ENCODE data around the gene FOXA2.

FOXA2 gene

GRCh38 chr20:22583773-22584521, 425 bp downstream of the FOXA2 start:
- no peak for DNase-seq

GRCh38 chr20:22582964-22583772, 1.2 kb downstream of the FOXA2 start:
- DNase-seq = no peak

DNA sequence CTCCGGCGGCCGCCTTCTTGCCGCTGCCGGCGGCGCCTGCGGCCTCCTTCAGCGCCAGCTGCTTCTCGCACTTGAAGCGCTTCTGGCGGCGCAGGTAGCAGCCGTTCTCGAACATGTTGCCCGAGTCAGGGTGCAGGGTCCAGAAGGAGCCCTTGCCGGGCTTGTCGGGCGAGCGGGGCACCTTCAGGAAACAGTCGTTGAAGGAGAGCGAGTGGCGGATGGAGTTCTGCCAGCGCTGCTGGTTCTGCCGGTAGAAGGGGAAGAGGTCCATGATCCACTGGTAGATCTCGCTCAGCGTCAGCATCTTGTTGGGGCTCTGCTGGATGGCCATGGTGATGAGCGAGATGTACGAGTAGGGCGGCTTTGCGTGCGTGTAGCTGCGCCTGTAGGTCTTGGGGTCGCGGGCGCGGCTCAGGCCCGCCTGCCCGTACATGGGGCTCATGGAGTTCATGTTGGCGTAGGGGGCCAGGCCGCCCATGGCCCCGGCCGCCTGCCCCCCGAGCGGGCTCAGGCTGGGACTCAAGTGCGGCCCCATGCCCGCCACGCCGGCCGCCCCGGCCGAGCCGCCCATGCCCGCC, 1.9 kb downstream of the FOXA2 start:
- no peak for DNase-seq

DNA sequence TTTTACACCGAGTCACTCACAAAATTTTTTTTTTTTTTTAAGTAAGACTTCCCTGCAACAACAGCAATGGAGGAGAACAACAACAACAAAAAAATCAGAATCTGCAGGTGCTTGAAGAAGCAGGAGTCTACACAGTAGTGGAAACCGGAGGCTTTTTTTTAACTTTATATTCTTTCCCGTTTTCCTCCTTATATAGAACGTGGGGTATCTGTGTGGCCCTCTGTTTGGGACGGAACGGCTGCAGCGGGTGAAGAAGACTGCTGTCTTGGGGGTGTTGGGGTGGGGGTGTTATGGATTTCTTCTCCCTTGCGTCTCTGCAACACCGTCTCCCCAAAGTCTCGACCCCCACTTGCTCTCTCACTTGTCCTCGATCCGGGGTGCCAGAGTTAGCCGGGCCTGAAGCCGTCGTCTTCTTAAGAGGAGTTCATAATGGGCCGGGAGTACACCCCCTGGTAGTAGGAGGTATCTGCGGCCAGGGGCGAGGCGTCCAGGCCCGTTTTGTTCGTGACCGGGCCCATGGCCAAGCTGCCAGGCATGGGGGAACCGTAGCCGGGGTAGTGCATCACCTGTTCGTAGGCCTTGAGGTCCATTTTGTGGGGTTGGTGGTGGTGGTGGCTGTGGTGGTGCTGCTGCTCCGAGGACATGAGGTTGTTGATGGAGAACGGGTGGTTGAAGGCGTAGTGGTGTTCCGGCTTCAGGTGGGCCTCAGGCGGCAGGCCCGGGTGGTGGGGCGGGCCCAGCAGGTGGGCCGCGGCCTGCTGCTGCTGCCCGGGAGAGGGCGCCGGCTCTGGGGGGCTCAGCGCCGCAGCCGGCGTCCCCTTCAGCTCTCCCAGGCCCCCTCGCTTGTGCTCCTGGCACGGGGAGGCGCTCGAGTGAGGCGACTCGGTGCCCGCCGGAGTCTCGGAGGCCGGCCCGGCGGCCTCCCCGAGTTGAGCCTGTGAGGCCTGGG, 2.7 kb downstream of the FOXA2 start:
- no peak for DNase-seq

DNA sequence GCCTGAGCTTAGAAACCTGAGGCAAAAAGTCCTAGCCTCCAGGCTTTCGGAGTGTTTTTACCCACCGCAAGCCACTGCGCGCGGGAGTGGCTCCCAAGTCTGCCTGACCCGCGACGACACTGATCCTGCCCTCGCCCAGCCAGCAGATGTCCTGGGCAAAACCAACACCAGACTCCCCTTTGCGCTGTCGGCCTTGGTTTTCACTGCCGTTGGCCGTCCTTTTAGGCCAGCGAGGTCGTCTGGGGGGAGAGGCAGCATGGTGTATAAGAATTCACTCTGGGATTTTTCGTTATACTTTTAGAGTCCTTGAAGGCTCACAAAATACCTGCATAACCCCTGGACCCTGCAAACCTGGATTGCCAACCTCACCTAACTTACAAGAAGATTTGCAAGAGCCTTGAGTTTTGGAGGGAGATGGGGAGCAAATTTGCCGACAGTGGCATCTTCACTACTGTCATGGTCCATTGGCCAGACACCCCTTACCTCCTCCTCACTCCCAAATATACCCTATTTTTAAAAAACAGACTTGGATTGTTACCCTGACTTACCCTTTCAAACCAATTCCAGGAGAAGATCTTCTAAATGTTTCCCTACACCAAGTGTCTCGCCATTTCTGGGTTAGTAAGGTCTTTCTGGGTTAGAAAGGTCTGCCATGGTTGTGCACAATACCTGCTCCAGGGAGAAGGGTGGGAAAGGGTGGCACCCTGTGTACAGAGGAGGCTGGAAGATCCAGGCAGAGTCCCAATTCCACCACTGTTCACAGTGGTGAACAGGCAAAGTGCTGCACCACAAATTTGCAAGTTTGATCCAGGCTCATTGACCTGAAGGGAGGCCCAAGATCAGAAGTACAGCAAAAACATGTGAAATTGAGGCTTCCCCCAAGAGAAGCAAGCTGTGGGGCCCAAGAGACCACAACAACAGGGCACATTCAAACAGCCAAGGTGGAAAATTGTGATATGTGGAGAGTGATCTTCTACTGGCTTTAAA, 4.4 kb downstream of the FOXA2 start:
- DNase-seq = no peak

DNA sequence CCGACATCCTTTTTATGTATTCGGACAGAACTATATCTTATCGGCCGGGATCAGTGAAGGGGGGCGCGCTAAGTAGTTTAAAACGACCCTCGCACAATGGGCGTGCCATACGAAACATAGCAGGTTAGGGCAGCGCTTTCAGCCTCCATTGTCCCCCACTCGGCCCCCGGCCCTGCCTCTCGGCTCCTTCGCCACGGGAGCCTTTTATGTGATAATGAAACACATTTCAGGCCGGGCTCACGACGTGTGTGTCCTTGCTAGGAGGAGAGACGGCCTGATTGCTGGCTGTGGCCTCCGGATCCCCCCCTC, 5.3 kb downstream of the FOXA2 start:
- no peak for DNase-seq

GRCh38 chr20:22578221-22579118, 5.9 kb downstream of the FOXA2 start:
- DNase-seq = no peak

DNA sequence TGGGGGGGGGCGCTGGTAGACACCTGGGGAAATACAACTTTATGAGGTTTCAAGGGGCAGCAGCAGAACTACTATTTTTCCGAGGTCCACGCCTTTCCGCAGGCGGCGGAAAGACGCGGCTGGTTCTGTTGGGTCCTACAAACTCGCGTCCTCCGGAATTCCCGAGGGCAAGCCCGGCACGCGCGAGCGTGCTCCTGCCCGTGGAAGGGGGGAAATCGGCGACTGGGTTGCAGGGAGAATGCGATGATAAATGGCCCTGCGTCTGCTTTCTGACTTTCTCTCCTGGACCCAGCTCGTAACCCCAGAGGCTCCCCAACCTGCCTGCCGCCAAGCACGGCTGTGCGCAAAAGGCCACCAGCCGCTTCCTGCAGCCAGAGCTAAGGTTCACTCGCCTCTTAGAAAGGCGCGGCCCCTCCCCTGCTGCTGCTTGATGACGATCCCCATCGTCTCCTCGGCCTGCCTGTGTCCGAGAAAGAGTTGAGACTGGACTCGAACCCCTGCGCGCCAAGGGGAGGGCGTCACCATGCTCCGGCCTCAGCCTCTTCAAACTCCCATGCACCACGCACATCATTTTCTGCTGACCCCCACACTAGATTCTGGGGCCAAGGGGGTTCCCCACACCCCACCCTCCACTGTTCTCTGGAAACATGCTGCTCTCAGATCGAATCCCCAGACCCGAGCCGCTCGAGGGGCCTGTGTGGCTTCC, 6.7 kb downstream of the FOXA2 start:
- DNase-seq = no peak

DNA sequence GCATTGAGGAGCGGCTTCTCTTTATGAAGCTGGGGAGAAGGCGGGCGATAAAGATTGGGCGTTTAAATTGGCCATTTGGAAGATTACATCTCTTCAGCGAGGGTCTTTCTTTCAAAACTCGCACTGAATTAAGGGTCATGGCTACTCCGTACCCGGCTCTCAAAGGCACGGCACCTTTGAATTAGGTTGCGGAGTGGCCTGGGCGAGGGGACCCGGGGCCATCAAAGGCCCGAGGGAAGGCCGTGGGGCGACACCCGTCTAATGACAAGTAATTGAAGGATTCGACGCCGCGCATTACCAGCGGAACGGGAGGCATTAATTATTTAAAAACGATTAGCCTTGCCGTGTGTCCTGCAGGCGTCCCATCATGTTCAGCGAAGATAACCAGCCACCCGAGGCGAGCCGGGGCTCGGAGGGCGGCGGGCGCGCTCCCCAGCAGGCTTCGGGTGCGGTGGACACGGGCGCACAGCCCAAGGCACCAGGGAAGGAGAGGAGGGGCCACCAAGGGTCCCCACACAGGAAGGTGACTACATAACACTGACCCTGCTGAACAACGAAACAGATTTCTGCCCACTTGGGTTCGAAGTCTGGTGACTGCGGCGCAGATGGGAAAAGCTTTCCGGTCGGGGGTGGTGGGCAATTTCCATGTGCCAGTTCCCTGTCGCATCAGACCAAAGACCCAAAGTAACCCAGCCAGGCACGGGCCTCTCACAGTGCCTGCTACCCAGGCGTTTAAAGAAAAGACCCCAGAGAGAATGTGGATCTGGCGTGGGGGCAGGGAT, 7.4 kb downstream of the FOXA2 start:
- no peak for DNase-seq

- no peak for DNase-seq
Observed at GRCh38 chr20:22576273-22576672, 8.1 kb downstream of the FOXA2 start.

GRCh38 chr20:22575737-22576136, 8.6 kb downstream of the FOXA2 start:
- no peak for DNase-seq

- no peak for DNase-seq
Observed at GRCh38 chr20:22575087-22575721, 9.2 kb downstream of the FOXA2 start.

DNA sequence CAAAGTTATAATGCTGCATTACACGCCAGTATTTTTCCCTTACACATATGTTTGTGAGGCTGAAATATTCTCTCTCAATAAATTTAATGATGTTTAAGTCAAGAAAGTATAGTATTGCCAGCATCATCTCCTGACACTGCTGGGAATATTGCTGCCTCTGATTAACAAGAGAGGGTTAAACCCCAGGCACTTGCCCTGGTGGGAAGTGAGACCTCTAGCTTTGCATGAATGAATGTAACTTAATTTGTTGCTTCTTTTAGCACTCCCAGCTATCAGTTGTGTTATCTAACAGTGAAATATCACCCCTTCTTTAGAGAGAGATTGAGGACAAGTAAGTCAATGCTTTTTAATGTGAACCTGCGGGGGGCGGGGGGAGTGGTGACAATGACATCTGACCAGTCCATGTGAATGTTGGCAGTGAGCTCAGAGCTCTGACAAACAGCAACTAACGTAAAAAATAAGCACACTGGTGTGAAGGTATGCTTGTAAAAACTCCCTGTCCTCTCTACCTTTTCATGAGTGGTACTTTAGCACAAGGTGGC, 9.8 kb downstream of the FOXA2 start:
- DNase-seq = no peak

- DNase-seq = no peak
Observed at GRCh38 chr20:22572491-22572890, 11.9 kb downstream of the FOXA2 start.

GRCh38 chr20:22572023-22572422, 12.3 kb downstream of the FOXA2 start:
- DNase-seq = no peak

- no peak for DNase-seq
Observed at GRCh38 chr20:22569353-22569752, 15.0 kb downstream of the FOXA2 start.

GRCh38 chr20:22568872-22569344, 15.5 kb downstream of the FOXA2 start:
- DNase-seq = no peak
